ENCODE data around the gene PRMT9. TPM values are rescaled to one million over a fixed set of nuclear protein-coding genes. Genes with fewer than 3 reads are reported as not detected.

Gene PRMT9
- total and polyA plus RNA-seq, 8 donors = 2.4 to 23.9 (median 7.0) TPM

- Histone ChIP-seq H3K36me3 (no peaks in the 10 kb centered on the region), H3K9me3 (peaks cover 0 to 4% (median 0%) of the 10 kb centered on the region in 4 donors), H3K27ac (no peak overlapping the region), H3K4me3 (no peak overlapping the region), H3K4me1 (peaks cover 0 to 13% (median 4%) of the 10 kb centered on the region in 4 donors), H3K27me3 (no peaks in the 10 kb centered on the region)
- no peak for DNase-seq
- TF ChIP-seq EP300 (IDR thresholded peaks at IDR 0.05) (no peak), POLR2A (IDR thresholded peaks at IDR 0.05) (no peak)
- 39 to 59% (median 48%) methylated on average over 1 of the region's 1 CpG for WGBS, 5 donors
- intact Hi-C loops (cut with DNase I; ENCODE audit: low total_unique reads) = loop anchor here (5.0 kb wide), 1 partner anchor 162 kb away; no protein-coding TSS in a partner anchor
Observed at GRCh38 chr4:147704846-147705245, 20.9 kb upstream of the PRMT9 start.

GRCh38 chr4:147696866-147697265 is 12.9 kb upstream of the PRMT9 start:
- DNase-seq = no peak
- no peak overlapping the region for H3K27ac ChIP-seq
- intact Hi-C loops (cut with DNase I; ENCODE audit: low total_unique reads) = no loop called here
- no peak overlapping the region for H3K4me3 ChIP-seq
- peaks cover 0 to 4% (median 0%) of the 10 kb centered on the region in 4 donors for H3K9me3 ChIP-seq
- no peaks in the 10 kb centered on the region for H3K27me3 ChIP-seq
- no peaks in the 10 kb centered on the region for H3K36me3 ChIP-seq
- 58 to 76% (median 64%) methylated on average over 1 of the region's 1 CpG for WGBS, 5 donors
- no peak for TF ChIP-seq CTCF (IDR thresholded peaks at IDR 0.05)
- no peak for TF ChIP-seq POLR2AphosphoS5 (IDR thresholded peaks at IDR 0.05)
- no peak for TF ChIP-seq POLR2A (IDR thresholded peaks at IDR 0.05)
- no peak for TF ChIP-seq EP300 (IDR thresholded peaks at IDR 0.05)
- H3K4me1 ChIP-seq = peaks cover 0 to 3% (median 0%) of the 10 kb centered on the region in 4 donors

GRCh38 chr4:147693218-147693617 is 9.3 kb upstream of the PRMT9 start:
- no peak overlapping the region for H3K4me3 ChIP-seq
- 54 to 63% (median 58%) methylated on average over 3 of the region's 3 CpGs for WGBS, 5 donors
- H3K4me1 ChIP-seq = peaks cover 0 to 3% (median 0%) of the 10 kb centered on the region in 4 donors
- intact Hi-C loops (cut with DNase I; ENCODE audit: low total_unique reads) = no loop called here
- H3K36me3 ChIP-seq = no peaks in the 10 kb centered on the region
- no peaks in the 10 kb centered on the region for H3K9me3 ChIP-seq
- TF ChIP-seq CTCF (IDR thresholded peaks at IDR 0.05) (no peak), EP300 (IDR thresholded peaks at IDR 0.05) (no peak), POLR2AphosphoS5 (IDR thresholded peaks at IDR 0.05) (no peak), POLR2A (IDR thresholded peaks at IDR 0.05) (no peak)
- no peaks in the 10 kb centered on the region for H3K27me3 ChIP-seq
- no peak overlapping the region for H3K27ac ChIP-seq
- peak in 1 of 2 donors; percentile 13 for DNase-seq

GRCh38 chr4:147691820-147692219 is 7.9 kb upstream of the PRMT9 start:
- intact Hi-C loops (cut with DNase I; ENCODE audit: low total_unique reads) = no loop called here
- peaks cover 0 to 3% (median 0%) of the 10 kb centered on the region in 4 donors for H3K4me1 ChIP-seq
- no peak for DNase-seq
- no peak overlapping the region for H3K4me3 ChIP-seq
- no peak for TF ChIP-seq CTCF (IDR thresholded peaks at IDR 0.05)
- no peak for TF ChIP-seq POLR2AphosphoS5 (IDR thresholded peaks at IDR 0.05)
- no peak for TF ChIP-seq EP300 (IDR thresholded peaks at IDR 0.05)
- TF ChIP-seq POLR2A (IDR thresholded peaks at IDR 0.05) = no peak
- H3K36me3 ChIP-seq = no peaks in the 10 kb centered on the region
- H3K27ac ChIP-seq = no peak overlapping the region
- H3K27me3 ChIP-seq = no peaks in the 10 kb centered on the region
- no peaks in the 10 kb centered on the region for H3K9me3 ChIP-seq
- WGBS, 5 donors = 84 to 92% (median 91%) methylated on average over 2 of the region's 2 CpGs

- TF ChIP-seq EP300 (IDR thresholded peaks at IDR 0.05) (no peak), POLR2A (IDR thresholded peaks at IDR 0.05) (no peak), CTCF (IDR thresholded peaks at IDR 0.05) (no peak), POLR2AphosphoS5 (IDR thresholded peaks at IDR 0.05) (no peak)
- no peaks in the 10 kb centered on the region for H3K36me3 ChIP-seq
- H3K4me3 ChIP-seq = no peak overlapping the region
- peaks cover 0 to 11% (median 5%) of the 10 kb centered on the region in 4 donors for H3K4me1 ChIP-seq
- intact Hi-C loops (cut with DNase I; ENCODE audit: low total_unique reads) = no loop called here
- DNase-seq = no peak
- no peak overlapping the region for H3K27ac ChIP-seq
- no peaks in the 10 kb centered on the region for H3K27me3 ChIP-seq
- 49 to 67% (median 54%) methylated on average over 4 of the region's 4 CpGs for WGBS, 5 donors
- H3K9me3 ChIP-seq = no peaks in the 10 kb centered on the region
Observed at GRCh38 chr4:147689067-147689466, 5.1 kb upstream of the PRMT9 start.
